ENCODE measurements around the gene COL5A3.

DNA sequence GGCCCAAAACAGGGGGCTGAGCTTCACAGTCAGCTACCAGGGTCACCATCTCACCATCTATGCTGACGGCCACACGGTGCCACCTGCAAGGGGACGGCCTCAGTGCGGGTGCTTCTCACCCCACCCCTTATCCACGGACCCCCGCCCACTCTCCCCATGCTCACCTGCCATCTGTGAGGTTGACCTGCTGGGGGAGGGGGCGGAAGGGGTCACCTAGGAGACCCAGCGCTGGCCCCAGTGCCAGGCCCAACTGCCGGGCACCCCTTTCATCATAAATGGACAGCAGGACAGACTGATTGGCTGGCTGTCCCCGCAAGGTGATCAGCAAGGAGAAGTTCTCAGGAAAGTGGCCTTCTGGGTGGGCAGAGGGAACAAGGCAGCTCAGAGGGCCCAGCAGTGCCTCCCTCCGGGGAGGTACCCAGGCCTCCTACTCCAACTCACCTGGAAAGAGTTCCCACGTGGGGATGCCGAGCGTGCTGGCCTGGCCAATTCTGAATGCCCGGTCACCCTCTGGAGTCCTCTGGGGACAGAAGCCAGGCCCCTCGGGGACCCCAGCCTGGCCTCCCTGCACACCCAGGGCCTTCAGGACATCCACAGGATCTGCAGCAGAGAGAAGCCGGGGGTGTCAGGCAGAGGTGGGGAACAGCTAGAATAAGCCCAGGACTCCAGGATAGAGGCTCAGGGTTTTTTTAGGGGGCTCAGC, 4.5 kb downstream of the COL5A3 start:
- TF ChIP-seq, protein P1, sequence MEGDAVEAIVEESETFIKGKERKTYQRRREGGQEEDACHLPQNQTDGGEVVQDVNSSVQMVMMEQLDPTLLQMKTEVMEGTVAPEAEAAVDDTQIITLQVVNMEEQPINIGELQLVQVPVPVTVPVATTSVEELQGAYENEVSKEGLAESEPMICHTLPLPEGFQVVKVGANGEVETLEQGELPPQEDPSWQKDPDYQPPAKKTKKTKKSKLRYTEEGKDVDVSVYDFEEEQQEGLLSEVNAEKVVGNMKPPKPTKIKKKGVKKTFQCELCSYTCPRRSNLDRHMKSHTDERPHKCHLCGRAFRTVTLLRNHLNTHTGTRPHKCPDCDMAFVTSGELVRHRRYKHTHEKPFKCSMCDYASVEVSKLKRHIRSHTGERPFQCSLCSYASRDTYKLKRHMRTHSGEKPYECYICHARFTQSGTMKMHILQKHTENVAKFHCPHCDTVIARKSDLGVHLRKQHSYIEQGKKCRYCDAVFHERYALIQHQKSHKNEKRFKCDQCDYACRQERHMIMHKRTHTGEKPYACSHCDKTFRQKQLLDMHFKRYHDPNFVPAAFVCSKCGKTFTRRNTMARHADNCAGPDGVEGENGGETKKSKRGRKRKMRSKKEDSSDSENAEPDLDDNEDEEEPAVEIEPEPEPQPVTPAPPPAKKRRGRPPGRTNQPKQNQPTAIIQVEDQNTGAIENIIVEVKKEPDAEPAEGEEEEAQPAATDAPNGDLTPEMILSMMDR (IDR thresholded peaks at IDR 0.05): no peak
- TF ChIP-seq POLR2A (IDR thresholded peaks at IDR 0.05): no peak

Measured in body of pancreas (tissue), 4 donors.